GM15510 (cell line): ENCODE results near the gene OR13C4.

Experiments used
- POLR2A ChIP-seq: IDR thresholded peaks from 3 replicates; pipeline ENCODE4 v1.6.1; 2011; ENCODE audit warnings: borderline replicate concordance; ENCODE audit not compliant: insufficient read length; ENCODE audit errors: extremely low read depth

The OR13C4 gene

DNA sequence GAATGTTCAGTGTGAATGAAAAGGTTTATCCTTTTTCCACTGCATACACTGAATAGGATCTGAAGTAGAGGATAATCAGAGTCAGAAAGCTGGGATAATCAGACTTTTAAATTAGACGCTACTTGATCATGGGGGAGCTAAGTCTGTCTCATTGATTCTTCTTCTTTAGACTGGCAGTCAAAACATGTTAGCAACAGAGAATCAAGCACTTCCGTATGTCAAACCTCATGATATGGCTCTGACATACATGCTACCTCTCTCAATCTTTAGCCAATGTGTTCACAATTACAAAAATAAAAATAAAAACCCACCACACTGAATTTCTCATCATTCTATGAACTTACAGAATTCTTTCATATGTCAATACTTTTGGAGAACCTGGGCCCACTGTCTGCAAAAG, 42.0 kb downstream of the OR13C4 start:
- no peak for TF ChIP-seq POLR2A

DNA sequence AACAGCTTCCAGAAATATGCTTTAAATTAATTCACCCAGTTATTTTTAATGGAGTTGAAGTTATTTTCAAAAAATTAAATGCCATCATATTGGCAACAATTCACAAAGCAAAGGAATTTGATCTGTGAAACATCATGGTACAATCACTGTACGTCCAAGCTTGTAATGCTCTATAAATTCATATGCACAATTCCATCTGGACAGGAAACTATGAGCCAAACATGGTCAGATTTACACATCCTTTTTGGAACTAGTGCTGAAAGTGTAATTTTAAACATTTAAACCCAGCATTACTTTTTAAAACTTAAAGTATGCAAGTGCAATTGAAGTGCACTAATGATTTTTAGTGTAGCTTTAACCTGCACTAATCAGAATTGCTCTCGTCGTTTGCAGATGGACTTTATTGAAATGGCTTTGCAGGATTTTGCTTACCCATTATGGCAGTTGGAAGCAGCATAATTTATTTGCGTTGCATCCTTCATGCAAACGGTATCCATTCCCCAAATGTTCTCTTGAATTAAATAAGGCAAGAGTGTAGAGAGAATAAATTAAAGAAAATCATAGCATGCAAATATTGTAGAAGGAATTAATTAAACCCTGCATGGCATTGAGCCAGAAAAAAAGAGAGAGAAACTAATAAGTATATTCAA, 44.0 kb downstream of the OR13C4 start:
- no peak for TF ChIP-seq POLR2A
